Adrenal gland (tissue), 5 donors: ENCODE data around the gene NOC2L.

ENCODE experiments used
- POLR2A ChIP-seq, 2 donors: fragments of 450-650 bp; IDR thresholded peaks; one replicate each; pipeline ENCODE4 v1.6.1; 2017; ENCODE audit warnings: antibody characterized with exemption in 2 of 2, mild to moderate bottlenecking in 2 of 2, moderate library complexity in 1 of 2
- TF ChIP-seq, protein P1 (sequence below), 6 experiments: fragments of 450-650 bp in 4 of 6; fragments of 200-600 bp in 2 of 6; sonication (generic) in 1 of 6; IDR thresholded peaks; 1 replicate in 5 of 6; 2 replicates in 1 of 6; pipeline versions ENCODE4 v1.5.1 to v1.8.0; 2016 to 2021; ENCODE audit warnings: antibody characterized with exemption in 6 of 6, mild to moderate bottlenecking in 2 of 6, moderate library complexity in 1 of 6
- donor health status: DM: no; HTN: no; CAD: no.

GRCh38 chr1:920010-920409, 39.0 kb downstream of the NOC2L start:
- TF ChIP-seq, protein P1, sequence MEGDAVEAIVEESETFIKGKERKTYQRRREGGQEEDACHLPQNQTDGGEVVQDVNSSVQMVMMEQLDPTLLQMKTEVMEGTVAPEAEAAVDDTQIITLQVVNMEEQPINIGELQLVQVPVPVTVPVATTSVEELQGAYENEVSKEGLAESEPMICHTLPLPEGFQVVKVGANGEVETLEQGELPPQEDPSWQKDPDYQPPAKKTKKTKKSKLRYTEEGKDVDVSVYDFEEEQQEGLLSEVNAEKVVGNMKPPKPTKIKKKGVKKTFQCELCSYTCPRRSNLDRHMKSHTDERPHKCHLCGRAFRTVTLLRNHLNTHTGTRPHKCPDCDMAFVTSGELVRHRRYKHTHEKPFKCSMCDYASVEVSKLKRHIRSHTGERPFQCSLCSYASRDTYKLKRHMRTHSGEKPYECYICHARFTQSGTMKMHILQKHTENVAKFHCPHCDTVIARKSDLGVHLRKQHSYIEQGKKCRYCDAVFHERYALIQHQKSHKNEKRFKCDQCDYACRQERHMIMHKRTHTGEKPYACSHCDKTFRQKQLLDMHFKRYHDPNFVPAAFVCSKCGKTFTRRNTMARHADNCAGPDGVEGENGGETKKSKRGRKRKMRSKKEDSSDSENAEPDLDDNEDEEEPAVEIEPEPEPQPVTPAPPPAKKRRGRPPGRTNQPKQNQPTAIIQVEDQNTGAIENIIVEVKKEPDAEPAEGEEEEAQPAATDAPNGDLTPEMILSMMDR (IDR thresholded peaks at IDR 0.05), result no peak
- no peak for TF ChIP-seq POLR2A (IDR thresholded peaks at IDR 0.05)
